ENCODE results near the gene CAMK1D.

The CAMK1D gene

DNA sequence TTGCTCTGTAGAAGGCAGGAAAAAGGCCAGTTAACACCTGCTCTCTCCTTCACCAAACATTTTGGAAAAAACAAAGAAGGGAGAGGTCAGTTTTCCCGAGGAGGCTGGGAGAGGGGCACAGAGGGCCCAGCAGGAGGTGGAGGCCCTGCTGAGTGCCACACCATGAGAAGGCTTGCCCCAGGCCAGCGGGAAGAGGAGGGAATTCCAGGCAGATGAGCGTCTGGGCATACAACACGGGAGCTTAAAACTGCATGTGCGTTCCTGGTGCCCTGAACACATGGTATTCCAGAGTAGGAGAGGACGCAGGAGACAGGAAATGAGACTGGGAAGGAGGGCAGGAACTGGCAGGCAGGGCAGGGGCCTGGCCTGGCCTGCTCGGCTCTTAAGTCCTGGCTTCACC, 469.7 kb downstream of the CAMK1D start:
- Histone ChIP-seq H3K9ac (ENCODE audit: low read length) (no peak overlapping the region), H3K27ac (ENCODE audit: low read length) (no peak overlapping the region), H3K9me3 (replicated peaks; ENCODE audit: insufficient read depth, low read length) (no peaks in the 10 kb centered on the region), H3K4me2 (ENCODE audit: low read depth, low read length) (no peak overlapping the region), H4K20me1 (ENCODE audit: insufficient read depth, low read length) (no peaks in the 10 kb centered on the region), H2AFZ (ENCODE audit: low read length) (no peak overlapping the region), H3K79me2 (ENCODE audit: low read length) (no peaks in the 10 kb centered on the region), H3K9me2 (replicated peaks; ENCODE audit: insufficient read depth, low read length) (no peaks in the 10 kb centered on the region), H3K4me1 (ENCODE audit: low read length) (no peaks in the 10 kb centered on the region), H3F3A (ENCODE audit: insufficient read depth, low read length) (no peaks in the 10 kb centered on the region), H3K27me3 (replicated peaks; ENCODE audit: insufficient read depth, low read length) (no peaks in the 10 kb centered on the region), H3K4me3 (ENCODE audit: low read length) (no peak overlapping the region), H3K36me3 (replicated peaks; ENCODE audit: insufficient read depth, low read length) (no peaks in the 10 kb centered on the region)
- no peak for DNase-seq
- TF ChIP-seq, protein P1, sequence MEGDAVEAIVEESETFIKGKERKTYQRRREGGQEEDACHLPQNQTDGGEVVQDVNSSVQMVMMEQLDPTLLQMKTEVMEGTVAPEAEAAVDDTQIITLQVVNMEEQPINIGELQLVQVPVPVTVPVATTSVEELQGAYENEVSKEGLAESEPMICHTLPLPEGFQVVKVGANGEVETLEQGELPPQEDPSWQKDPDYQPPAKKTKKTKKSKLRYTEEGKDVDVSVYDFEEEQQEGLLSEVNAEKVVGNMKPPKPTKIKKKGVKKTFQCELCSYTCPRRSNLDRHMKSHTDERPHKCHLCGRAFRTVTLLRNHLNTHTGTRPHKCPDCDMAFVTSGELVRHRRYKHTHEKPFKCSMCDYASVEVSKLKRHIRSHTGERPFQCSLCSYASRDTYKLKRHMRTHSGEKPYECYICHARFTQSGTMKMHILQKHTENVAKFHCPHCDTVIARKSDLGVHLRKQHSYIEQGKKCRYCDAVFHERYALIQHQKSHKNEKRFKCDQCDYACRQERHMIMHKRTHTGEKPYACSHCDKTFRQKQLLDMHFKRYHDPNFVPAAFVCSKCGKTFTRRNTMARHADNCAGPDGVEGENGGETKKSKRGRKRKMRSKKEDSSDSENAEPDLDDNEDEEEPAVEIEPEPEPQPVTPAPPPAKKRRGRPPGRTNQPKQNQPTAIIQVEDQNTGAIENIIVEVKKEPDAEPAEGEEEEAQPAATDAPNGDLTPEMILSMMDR (IDR thresholded peaks at IDR 0.05; ENCODE audit: low read length), result no peak
- TF ChIP-seq EZH2phosphoT487 (IDR thresholded peaks at IDR 0.05; ENCODE audit: low read length) (no peak), EZH2 (optimal IDR thresholded peaks at IDR 0.05; ENCODE audit: low read depth, low read length) (no peak)

DNA sequence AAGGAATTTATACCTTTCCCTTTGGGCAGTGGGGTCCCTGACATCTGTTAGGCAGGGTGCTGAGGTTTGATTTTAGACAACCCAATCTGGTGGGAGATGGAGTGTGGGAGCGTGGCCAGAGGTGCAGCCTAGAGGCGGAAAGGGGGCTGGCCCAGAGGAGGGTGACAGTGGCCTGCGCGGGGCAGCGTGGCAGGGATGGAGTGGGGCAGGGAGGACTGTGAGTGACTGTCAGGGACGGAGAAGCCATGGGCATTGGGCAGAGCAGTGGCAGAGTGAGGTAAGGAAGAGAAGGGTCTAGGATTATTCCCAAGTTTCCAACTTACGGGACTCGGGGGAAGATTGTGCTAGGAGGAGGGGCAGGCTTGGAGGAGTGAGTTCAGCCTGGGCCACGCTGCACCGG, 470.3 kb downstream of the CAMK1D start:
- no peaks in the 10 kb centered on the region for H4K20me1 ChIP-seq (ENCODE audit: insufficient read depth, low read length)
- no peak overlapping the region for H3K27ac ChIP-seq (ENCODE audit: low read length)
- H3K9me3 ChIP-seq (replicated peaks; ENCODE audit: insufficient read depth, low read length), result no peaks in the 10 kb centered on the region
- H3K9me2 ChIP-seq (replicated peaks; ENCODE audit: insufficient read depth, low read length), result no peaks in the 10 kb centered on the region
- H3K27me3 ChIP-seq (replicated peaks; ENCODE audit: insufficient read depth, low read length), result no peaks in the 10 kb centered on the region
- H3F3A ChIP-seq (ENCODE audit: insufficient read depth, low read length), result no peaks in the 10 kb centered on the region
- TF ChIP-seq, protein P1 (IDR thresholded peaks at IDR 0.05; ENCODE audit: low read length), result no peak
- TF ChIP-seq EZH2 (optimal IDR thresholded peaks at IDR 0.05; ENCODE audit: low read depth, low read length) (no peak), EZH2phosphoT487 (IDR thresholded peaks at IDR 0.05; ENCODE audit: low read length) (no peak)
- H3K9ac ChIP-seq (ENCODE audit: low read length), result no peak overlapping the region
- no peaks in the 10 kb centered on the region for H3K4me1 ChIP-seq (ENCODE audit: low read length)
- H3K4me2 ChIP-seq (ENCODE audit: low read depth, low read length), result no peak overlapping the region
- no peaks in the 10 kb centered on the region for H3K79me2 ChIP-seq (ENCODE audit: low read length)
- no peak for DNase-seq
- no peaks in the 10 kb centered on the region for H3K36me3 ChIP-seq (replicated peaks; ENCODE audit: insufficient read depth, low read length)
- no peak overlapping the region for H2AFZ ChIP-seq (ENCODE audit: low read length)
- H3K4me3 ChIP-seq (ENCODE audit: low read length), result no peak overlapping the region

DNA sequence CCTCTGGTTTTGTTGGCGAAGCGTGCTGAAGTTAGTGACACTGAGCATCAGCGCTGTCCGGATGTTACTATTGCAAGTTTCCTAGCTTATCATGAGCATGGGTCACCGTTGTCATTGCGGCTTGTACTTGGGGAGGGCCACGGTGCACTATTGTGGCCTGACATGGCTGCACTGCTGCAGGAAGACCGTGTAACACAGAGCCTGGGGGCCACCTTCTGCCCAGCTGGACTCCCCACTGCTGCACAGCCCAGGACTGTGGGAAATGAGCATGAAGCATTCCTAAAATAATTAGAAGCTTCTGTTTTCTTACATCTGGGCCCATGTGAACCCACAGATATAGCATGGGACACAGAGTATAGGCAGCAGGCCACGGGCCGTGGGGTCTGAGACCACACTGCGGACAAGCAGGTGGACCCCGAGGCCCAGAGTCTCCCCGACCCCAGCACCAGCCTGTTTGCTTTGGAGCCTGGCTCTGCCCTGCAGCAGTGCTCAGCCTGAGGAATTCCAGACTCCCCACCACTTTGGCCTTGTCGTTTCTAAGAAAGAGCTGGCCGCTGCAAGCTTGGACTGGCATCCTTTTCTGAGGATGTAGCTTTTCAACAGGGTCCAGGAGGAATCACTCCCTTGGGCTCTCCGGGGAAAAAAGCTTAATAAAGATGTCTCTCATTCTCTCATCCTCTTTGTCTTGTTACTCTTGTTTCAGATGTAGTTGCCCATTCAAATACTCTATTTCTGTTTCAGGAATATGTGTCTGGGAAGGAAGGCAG, 473.0 kb downstream of the CAMK1D start:
- no peaks in the 10 kb centered on the region for H3K4me1 ChIP-seq (ENCODE audit: low read length)
- no peaks in the 10 kb centered on the region for H3K9me3 ChIP-seq (replicated peaks; ENCODE audit: insufficient read depth, low read length)
- H3K36me3 ChIP-seq (replicated peaks; ENCODE audit: insufficient read depth, low read length), result no peaks in the 10 kb centered on the region
- H4K20me1 ChIP-seq (ENCODE audit: insufficient read depth, low read length), result no peaks in the 10 kb centered on the region
- H3K9me2 ChIP-seq (replicated peaks; ENCODE audit: insufficient read depth, low read length), result no peaks in the 10 kb centered on the region
- H3F3A ChIP-seq (ENCODE audit: insufficient read depth, low read length), result no peaks in the 10 kb centered on the region
- H3K27ac ChIP-seq (ENCODE audit: low read length), result no peak overlapping the region
- H3K4me3 ChIP-seq (ENCODE audit: low read length), result no peak overlapping the region
- H3K4me2 ChIP-seq (ENCODE audit: low read depth, low read length), result no peak overlapping the region
- H3K27me3 ChIP-seq (replicated peaks; ENCODE audit: insufficient read depth, low read length), result no peaks in the 10 kb centered on the region
- no peaks in the 10 kb centered on the region for H3K79me2 ChIP-seq (ENCODE audit: low read length)
- DNase-seq, result no peak
- TF ChIP-seq EZH2 (optimal IDR thresholded peaks at IDR 0.05; ENCODE audit: low read depth, low read length), result no peak
- no peak for TF ChIP-seq EZH2phosphoT487 (IDR thresholded peaks at IDR 0.05; ENCODE audit: low read length)
- no peak overlapping the region for H2AFZ ChIP-seq (ENCODE audit: low read length)
- H3K9ac ChIP-seq (ENCODE audit: low read length), result no peak overlapping the region

DNA sequence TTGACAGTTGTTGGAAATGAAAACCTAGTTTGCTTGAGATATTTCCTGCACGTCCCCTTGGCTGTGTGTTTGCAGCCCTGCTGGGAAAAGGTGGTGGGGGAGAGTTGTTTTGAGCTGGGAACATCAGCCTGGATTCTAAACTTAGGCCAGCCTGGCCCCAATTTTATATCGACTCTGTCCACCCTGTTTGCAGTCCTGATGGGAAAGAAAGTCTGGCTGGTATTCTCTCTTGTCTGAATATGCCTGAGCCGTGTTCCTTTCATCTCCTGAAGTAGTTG, 473.5 kb downstream of the CAMK1D start:
- no peak overlapping the region for H3K9ac ChIP-seq (ENCODE audit: low read length)
- no peaks in the 10 kb centered on the region for H3K9me2 ChIP-seq (replicated peaks; ENCODE audit: insufficient read depth, low read length)
- no peaks in the 10 kb centered on the region for H3F3A ChIP-seq (ENCODE audit: insufficient read depth, low read length)
- no peaks in the 10 kb centered on the region for H4K20me1 ChIP-seq (ENCODE audit: insufficient read depth, low read length)
- H3K4me1 ChIP-seq (ENCODE audit: low read length), result no peaks in the 10 kb centered on the region
- DNase-seq, result no peak
- no peak overlapping the region for H3K4me2 ChIP-seq (ENCODE audit: low read depth, low read length)
- H3K9me3 ChIP-seq (replicated peaks; ENCODE audit: insufficient read depth, low read length), result no peaks in the 10 kb centered on the region
- TF ChIP-seq EZH2phosphoT487 (IDR thresholded peaks at IDR 0.05; ENCODE audit: low read length), result no peak
- no peak for TF ChIP-seq EZH2 (optimal IDR thresholded peaks at IDR 0.05; ENCODE audit: low read depth, low read length)
- TF ChIP-seq, protein P1 (IDR thresholded peaks at IDR 0.05; ENCODE audit: low read length), result no peak
- no peaks in the 10 kb centered on the region for H3K27me3 ChIP-seq (replicated peaks; ENCODE audit: insufficient read depth, low read length)
- no peaks in the 10 kb centered on the region for H3K36me3 ChIP-seq (replicated peaks; ENCODE audit: insufficient read depth, low read length)
- no peaks in the 10 kb centered on the region for H3K79me2 ChIP-seq (ENCODE audit: low read length)
- H3K27ac ChIP-seq (ENCODE audit: low read length), result no peak overlapping the region
- no peak overlapping the region for H2AFZ ChIP-seq (ENCODE audit: low read length)
- H3K4me3 ChIP-seq (ENCODE audit: low read length), result no peak overlapping the region
